Measurements from ENCODE around the gene SCAMP4. TPM values are rescaled to one million over a fixed set of nuclear protein-coding genes. Genes with fewer than 3 reads are reported as not detected.

Gene SCAMP4
- total RNA-seq, 1 donor from 2014 or later, result 71.2 TPM

- TF ChIP-seq CTCF (conservative IDR thresholded peaks at IDR 0.05), result no peak
- H3K4me3 Mint-ChIP-seq, result no peak overlapping the region
- no peak for DNase-seq (ENCODE audit: low read depth, low spot score)
- H3K4me1 Mint-ChIP-seq, result peaks cover 9% of the 10 kb centered on the region
- peaks cover 4% of the 10 kb centered on the region for H3K36me3 Mint-ChIP-seq (ENCODE audit: low read depth)
- no peak overlapping the region for H3K27ac Mint-ChIP-seq (ENCODE audit: unreplicated experiment)
- H3K9me3 Mint-ChIP-seq, result no peaks in the 10 kb centered on the region
- no peaks in the 10 kb centered on the region for H3K27me3 Mint-ChIP-seq (ENCODE audit: low read depth)
Observed at GRCh38 chr19:1909761-1910080, 4.5 kb downstream of the SCAMP4 start.

GRCh38 chr19:1910177-1910576 is 5.0 kb downstream of the SCAMP4 start:
- Mint-ChIP-seq H3K36me3 (ENCODE audit: low read depth) (peaks cover 4% of the 10 kb centered on the region), H3K27ac (ENCODE audit: unreplicated experiment) (peak overlapping the region; percentile 63), H3K9me3 (no peaks in the 10 kb centered on the region), H3K4me1 (peaks cover 9% of the 10 kb centered on the region), H3K27me3 (ENCODE audit: low read depth) (no peaks in the 10 kb centered on the region), H3K4me3 (peak overlapping the region; percentile 39)
- no peak for TF ChIP-seq CTCF (conservative IDR thresholded peaks at IDR 0.05)
- no peak for DNase-seq (ENCODE audit: low read depth, low spot score)

- no peak for DNase-seq (ENCODE audit: low read depth, low spot score)
- no peaks in the 10 kb centered on the region for H3K27me3 Mint-ChIP-seq (ENCODE audit: low read depth)
- no peak overlapping the region for H3K27ac Mint-ChIP-seq (ENCODE audit: unreplicated experiment)
- no peak for TF ChIP-seq CTCF (conservative IDR thresholded peaks at IDR 0.05)
- no peak overlapping the region for H3K4me3 Mint-ChIP-seq
- H3K4me1 Mint-ChIP-seq, result peaks cover 4% of the 10 kb centered on the region
- H3K36me3 Mint-ChIP-seq (ENCODE audit: low read depth), result peaks cover 4% of the 10 kb centered on the region
- no peaks in the 10 kb centered on the region for H3K9me3 Mint-ChIP-seq
Observed at GRCh38 chr19:1911098-1911497, 5.9 kb downstream of the SCAMP4 start.

- H3K4me1 Mint-ChIP-seq, result peaks cover 4% of the 10 kb centered on the region
- DNase-seq (ENCODE audit: low read depth, low spot score), result no peak
- no peaks in the 10 kb centered on the region for H3K9me3 Mint-ChIP-seq
- no peaks in the 10 kb centered on the region for H3K27me3 Mint-ChIP-seq (ENCODE audit: low read depth)
- no peak overlapping the region for H3K27ac Mint-ChIP-seq (ENCODE audit: unreplicated experiment)
- H3K4me3 Mint-ChIP-seq, result no peak overlapping the region
- TF ChIP-seq CTCF (conservative IDR thresholded peaks at IDR 0.05), result no peak
- H3K36me3 Mint-ChIP-seq (ENCODE audit: low read depth), result peaks cover 4% of the 10 kb centered on the region
Observed at GRCh38 chr19:1911995-1912394, 6.8 kb downstream of the SCAMP4 start.

- no peak for TF ChIP-seq CTCF (conservative IDR thresholded peaks at IDR 0.05)
- H3K27ac Mint-ChIP-seq (ENCODE audit: unreplicated experiment), result no peak overlapping the region
- H3K4me1 Mint-ChIP-seq, result peaks cover 4% of the 10 kb centered on the region
- no peaks in the 10 kb centered on the region for H3K27me3 Mint-ChIP-seq (ENCODE audit: low read depth)
- H3K36me3 Mint-ChIP-seq (ENCODE audit: low read depth), result peaks cover 4% of the 10 kb centered on the region
- no peak overlapping the region for H3K4me3 Mint-ChIP-seq
- no peak for DNase-seq (ENCODE audit: low read depth, low spot score)
- no peaks in the 10 kb centered on the region for H3K9me3 Mint-ChIP-seq
Observed at GRCh38 chr19:1912760-1913505, 7.7 kb downstream of the SCAMP4 start.

Data from neural crest cell (in vitro differentiated cells).